LNCaP clone FGC (cell line): ENCODE results near the gene BTN1A1.

Source experiments
- DNase-seq: peaks from one replicate; pipeline ENCODE4 v3.0.0-alpha.2; 2011; ENCODE audit warnings: low read depth
- H3K4me3 ChIP-seq: 2 replicates; pipeline ENCODE4 v1.5.1; 2011; ENCODE audit warnings: mild to moderate bottlenecking, low read depth, low read length, control low read depth
- TF ChIP-seq, protein P1 (sequence below): IDR thresholded peaks from 2 replicates; pipeline ENCODE4 v1.5.1; 2012; ENCODE audit warnings: mild to moderate bottlenecking; ENCODE audit not compliant: control insufficient read depth, insufficient read depth; ENCODE audit errors: extremely low read depth

The BTN1A1 gene

DNA sequence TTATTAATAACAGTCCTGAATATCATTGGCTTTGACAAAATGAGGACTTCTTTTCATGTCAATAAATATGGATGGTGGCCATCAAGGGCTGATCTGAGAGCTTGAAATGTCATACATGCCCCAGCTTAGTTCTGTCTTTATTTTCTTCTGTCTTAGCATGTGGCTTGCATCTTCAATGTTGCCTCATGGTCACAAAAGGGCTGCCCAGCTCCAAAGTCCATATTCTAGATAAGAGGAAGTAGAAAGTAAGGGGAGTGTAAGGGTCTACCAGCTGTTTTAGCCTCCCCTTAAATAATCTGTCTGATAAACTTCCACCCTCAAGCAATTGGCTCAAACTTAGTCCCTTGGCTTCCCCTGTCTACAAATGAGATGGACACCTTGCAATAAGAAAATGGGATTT is 28.1 kb upstream of the BTN1A1 start:
- no peak for DNase-seq
- no peak overlapping the region for H3K4me3 ChIP-seq
- TF ChIP-seq, protein P1, sequence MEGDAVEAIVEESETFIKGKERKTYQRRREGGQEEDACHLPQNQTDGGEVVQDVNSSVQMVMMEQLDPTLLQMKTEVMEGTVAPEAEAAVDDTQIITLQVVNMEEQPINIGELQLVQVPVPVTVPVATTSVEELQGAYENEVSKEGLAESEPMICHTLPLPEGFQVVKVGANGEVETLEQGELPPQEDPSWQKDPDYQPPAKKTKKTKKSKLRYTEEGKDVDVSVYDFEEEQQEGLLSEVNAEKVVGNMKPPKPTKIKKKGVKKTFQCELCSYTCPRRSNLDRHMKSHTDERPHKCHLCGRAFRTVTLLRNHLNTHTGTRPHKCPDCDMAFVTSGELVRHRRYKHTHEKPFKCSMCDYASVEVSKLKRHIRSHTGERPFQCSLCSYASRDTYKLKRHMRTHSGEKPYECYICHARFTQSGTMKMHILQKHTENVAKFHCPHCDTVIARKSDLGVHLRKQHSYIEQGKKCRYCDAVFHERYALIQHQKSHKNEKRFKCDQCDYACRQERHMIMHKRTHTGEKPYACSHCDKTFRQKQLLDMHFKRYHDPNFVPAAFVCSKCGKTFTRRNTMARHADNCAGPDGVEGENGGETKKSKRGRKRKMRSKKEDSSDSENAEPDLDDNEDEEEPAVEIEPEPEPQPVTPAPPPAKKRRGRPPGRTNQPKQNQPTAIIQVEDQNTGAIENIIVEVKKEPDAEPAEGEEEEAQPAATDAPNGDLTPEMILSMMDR: no peak

DNA sequence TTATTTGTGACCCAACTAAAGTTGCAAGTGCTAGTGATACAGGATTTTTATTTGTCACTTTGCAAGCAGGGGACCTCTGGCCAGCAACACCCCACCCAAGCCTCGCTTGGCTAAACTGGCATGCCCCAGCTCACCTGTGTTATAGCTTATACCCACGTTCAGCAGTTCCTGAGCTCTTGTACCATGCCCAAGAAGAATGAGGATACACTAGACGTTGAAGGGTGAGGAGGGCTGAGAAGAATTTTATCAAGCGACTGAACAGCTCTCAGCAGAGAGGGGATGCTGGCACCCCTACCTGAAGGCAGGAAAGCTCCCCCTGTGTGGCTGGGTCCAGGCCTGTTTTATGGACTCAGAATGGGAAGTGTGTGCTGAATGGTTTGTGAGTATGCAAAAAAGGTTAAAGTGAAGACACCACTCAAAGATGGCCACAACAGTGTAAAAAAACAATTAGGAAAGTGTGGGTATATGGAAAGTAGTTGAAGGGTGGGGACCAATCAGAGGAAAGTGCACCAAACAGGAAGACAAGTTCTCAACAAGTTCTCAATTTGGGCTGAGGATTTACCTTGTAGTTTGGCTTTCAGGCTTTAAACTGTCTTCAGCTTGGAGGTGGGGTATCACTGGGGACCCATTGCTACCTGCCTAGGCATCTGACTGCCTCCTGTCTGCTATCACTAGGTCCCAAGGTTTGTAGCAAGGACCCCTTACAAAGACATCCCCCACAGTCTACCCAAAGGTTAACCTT is 27.4 kb upstream of the BTN1A1 start:
- TF ChIP-seq, protein P1: no peak
- H3K4me3 ChIP-seq: no peak overlapping the region
- DNase-seq: no peak

DNA sequence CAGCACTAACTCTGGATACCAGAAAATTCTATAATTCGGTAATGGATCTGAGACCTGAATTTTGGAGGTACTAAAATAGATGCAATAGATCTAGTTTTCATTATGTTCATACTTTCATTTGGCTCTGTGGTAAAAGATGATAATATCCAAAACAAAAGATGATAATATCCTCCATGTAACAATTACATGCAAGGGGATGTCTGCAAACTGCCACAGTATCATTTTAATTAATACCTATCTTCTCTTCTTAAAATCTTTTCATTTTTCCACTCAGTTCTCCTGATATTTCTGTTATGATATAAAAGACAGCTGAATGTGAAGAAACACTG is 26.7 kb upstream of the BTN1A1 start:
- TF ChIP-seq, protein P1: no peak
- H3K4me3 ChIP-seq: peak overlapping the region; percentile 54
- DNase-seq: no peak

DNA sequence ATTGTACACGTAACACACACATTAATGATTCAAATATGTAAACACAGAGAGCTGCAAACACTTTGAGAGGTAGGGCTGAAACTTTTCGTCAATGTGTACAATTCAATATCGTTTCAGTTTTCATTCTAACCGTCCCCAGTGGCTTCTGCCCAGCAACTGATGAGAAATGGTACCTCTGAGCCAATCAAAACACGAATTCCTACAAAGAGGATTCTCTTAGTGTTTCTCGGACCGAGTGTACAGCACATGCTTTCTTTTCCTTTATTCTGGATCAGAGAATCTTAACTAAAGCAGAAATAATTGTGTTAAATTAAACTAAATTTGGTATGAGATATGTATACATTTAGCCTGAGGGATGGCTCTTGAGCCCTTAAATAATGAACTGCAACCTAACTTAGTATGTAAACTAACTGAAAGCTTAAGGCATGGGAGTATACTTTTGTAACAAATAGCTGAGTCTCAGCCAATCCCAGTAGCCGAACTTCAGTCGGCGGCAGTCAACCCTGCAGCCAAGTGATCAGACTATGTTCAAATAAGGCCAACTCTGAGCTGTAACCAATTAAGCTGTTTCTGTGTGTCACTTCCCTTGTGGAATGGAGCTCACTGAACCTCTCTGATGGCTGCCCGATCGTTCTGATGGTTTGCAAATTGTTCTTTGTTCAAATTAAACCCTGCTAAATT is 26.2 kb upstream of the BTN1A1 start:
- peak; percentile 95 for DNase-seq
- peak overlapping the region; percentile 54 for H3K4me3 ChIP-seq
- TF ChIP-seq, protein P1: no peak

DNA sequence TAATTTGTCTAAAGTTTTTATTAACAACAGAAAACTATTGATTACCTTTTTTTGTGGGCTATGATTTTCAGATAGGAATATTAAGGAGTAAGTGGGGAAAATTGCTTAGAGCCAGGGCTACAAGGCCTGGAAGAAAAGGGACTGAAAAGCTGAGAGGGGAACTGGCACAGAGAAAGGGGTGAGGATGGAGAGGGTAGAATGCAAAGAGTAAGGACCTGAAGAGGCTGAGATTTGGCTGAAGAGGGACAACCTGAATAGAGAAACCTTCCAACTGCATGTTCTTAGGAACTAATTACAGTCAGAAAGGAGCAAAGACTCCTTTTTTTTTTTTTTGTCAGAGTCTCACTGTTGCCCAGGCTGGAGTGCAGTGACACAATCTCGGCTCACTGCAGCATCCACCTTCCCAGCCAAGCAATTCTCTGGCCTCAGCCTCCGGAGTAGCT is 25.6 kb upstream of the BTN1A1 start:
- peak overlapping the region; percentile 54 for H3K4me3 ChIP-seq
- TF ChIP-seq, protein P1: no peak
- no peak for DNase-seq

DNA sequence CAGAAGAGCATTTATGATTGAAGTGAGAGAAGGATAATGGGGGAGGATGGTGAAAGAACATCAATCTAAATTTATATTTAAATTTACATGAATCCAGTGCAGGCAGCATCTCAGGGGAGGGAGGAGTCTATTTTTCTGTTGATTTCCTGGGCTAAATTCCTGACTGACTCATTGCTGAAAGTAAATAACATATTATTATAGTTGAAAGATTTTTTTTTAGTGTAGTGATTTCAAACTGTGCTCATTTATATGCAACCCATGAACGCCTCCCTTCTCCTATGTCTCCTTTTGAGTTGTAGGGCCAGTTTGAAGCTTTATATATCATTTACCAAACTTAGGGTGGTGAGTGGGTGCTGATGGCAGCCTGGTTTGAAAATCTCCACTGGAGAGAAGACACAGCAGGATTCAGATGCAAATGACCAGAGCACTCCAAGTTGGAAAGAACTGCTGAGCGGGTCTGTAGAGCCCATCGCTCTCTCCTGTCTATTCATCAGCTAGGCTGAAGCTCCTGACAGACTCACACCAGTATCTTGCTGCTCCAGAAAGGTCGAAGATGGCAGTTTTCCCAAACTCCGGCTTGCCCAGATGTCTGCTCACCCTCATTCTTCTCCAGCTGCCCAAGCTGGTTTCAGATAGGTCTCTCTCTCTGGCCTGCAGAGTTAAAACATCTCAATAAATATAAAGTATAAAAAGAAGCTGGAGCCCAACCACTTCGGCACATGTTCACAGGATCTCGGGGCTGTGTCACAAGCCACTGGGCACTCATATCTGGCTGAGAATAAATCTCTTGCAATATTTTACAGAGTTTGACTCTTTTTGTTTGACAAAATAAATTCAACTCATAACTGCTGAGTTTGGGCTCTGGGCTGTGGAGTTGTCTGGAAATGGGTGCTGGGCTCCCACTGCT is 24.0 kb upstream of the BTN1A1 start:
- H3K4me3 ChIP-seq: no peak overlapping the region
- no peak for DNase-seq
- TF ChIP-seq, protein P1: no peak
